DMS114 treated with DMSO at 0.1 percent for 48 hours (cell line): ENCODE data around the gene GUCY2F.

ENCODE experiments used
- DNase-seq: peaks from one replicate; lab custom pipeline; 2025; ENCODE audit not compliant: unreplicated experiment; lab: John Stamatoyannopoulos, UW

Gene GUCY2F

GRCh38 chrX:109398061-109398460 is 83.8 kb downstream of the GUCY2F start:
- no peak for DNase-seq

- DNase-seq, result no peak
These were observed 88.0 kb downstream of the GUCY2F start for GRCh38 chrX:109393859-109394258.

GRCh38 chrX:109392895-109393294 is 89.0 kb downstream of the GUCY2F start:
- DNase-seq, result no peak

- DNase-seq, result no peak
These were observed 91.3 kb downstream of the GUCY2F start for GRCh38 chrX:109390556-109390955.

GRCh38 chrX:109389917-109390316 is 92.0 kb downstream of the GUCY2F start:
- DNase-seq, result no peak

GRCh38 chrX:109384699-109385098 is 97.2 kb downstream of the GUCY2F start:
- DNase-seq, result no peak

GRCh38 chrX:109382332-109382731 is 99.6 kb downstream of the GUCY2F start:
- no peak for DNase-seq

- no peak for DNase-seq
These were observed 103.6 kb downstream of the GUCY2F start for GRCh38 chrX:109378281-109378680.

- DNase-seq, result no peak
These were observed 107.5 kb downstream of the GUCY2F start for GRCh38 chrX:109374262-109374960.

GRCh38 chrX:109373468-109373867 is 108.4 kb downstream of the GUCY2F start:
- no peak for DNase-seq

- DNase-seq, result no peak
These were observed 109.2 kb downstream of the GUCY2F start for GRCh38 chrX:109372716-109373115.

- no peak for DNase-seq
These were observed 109.6 kb downstream of the GUCY2F start for GRCh38 chrX:109372291-109372690.

- no peak for DNase-seq
These were observed 119.8 kb downstream of the GUCY2F start for GRCh38 chrX:109362101-109362500.

- DNase-seq, result no peak
These were observed 121.6 kb downstream of the GUCY2F start for GRCh38 chrX:109360301-109360700.

- DNase-seq, result no peak
These were observed 124.2 kb downstream of the GUCY2F start for GRCh38 chrX:109357706-109358105.

- no peak for DNase-seq
These were observed 125.2 kb downstream of the GUCY2F start for GRCh38 chrX:109356684-109357083.

- DNase-seq, result no peak
These were observed 129.8 kb downstream of the GUCY2F start for GRCh38 chrX:109352066-109352588.

GRCh38 chrX:109351557-109351956 is 130.3 kb downstream of the GUCY2F start:
- DNase-seq, result no peak

GRCh38 chrX:109350551-109350950 is 131.3 kb downstream of the GUCY2F start:
- no peak for DNase-seq

GRCh38 chrX:109350051-109350450 is 131.8 kb downstream of the GUCY2F start:
- no peak for DNase-seq

GRCh38 chrX:109347632-109348031 is 134.3 kb downstream of the GUCY2F start:
- DNase-seq, result no peak

- no peak for DNase-seq
These were observed 135.4 kb downstream of the GUCY2F start for GRCh38 chrX:109346491-109346890.

- no peak for DNase-seq
These were observed 136.0 kb downstream of the GUCY2F start for GRCh38 chrX:109345856-109346255.
